MV-4-11 (cell line): ENCODE measurements around the gene TMEM181.
"Not testable (repeated sequence)": the region's sequence is repeated elsewhere in the genome, so short reads cannot be mapped to it uniquely, and the experiment has no call there.

Experiments
- DNase-seq: peaks from one replicate; lab custom pipeline; 2025; lab: John Stamatoyannopoulos, UW

TMEM181 gene

GRCh38 chr6:158559895-158560835, at the start of gene TMEM181:
Gene TMEM181, plus strand, starts transcription at chr6:158560091. Its CDS starts 134 bp downstream, at chr6:158560225.
- peak; percentile 76 for DNase-seq

GRCh38 chr6:158512809-158513208, 47.1 kb upstream of the TMEM181 start:
- no peak for DNase-seq

- DNase-seq: no peak
Measured at GRCh38 chr6:158514176-158514575, 45.7 kb upstream of the TMEM181 start.

GRCh38 chr6:158514991-158515390, 44.9 kb upstream of the TMEM181 start:
- DNase-seq: no peak

- DNase-seq: no peak
Measured at GRCh38 chr6:158516098-158516497, 43.8 kb upstream of the TMEM181 start.

GRCh38 chr6:158517038-158517437, 42.9 kb upstream of the TMEM181 start:
- DNase-seq: no peak

GRCh38 chr6:158517581-158517980, 42.3 kb upstream of the TMEM181 start:
- no peak for DNase-seq

GRCh38 chr6:158518191-158519127, 41.4 kb upstream of the TMEM181 start:
- peak; percentile 34 for DNase-seq

- no peak for DNase-seq
Measured at GRCh38 chr6:158519300-158519699, 40.6 kb upstream of the TMEM181 start.

- DNase-seq: peak; percentile 51
Measured at GRCh38 chr6:158519761-158520160, 40.1 kb upstream of the TMEM181 start.

GRCh38 chr6:158520975-158521374, 38.9 kb upstream of the TMEM181 start:
- DNase-seq: not testable (repeated sequence)

- DNase-seq: no peak
Measured at GRCh38 chr6:158521759-158522158, 38.1 kb upstream of the TMEM181 start.

GRCh38 chr6:158522616-158523015, 37.3 kb upstream of the TMEM181 start:
- DNase-seq: no peak

- DNase-seq: no peak
Measured at GRCh38 chr6:158524311-158524710, 35.6 kb upstream of the TMEM181 start.

GRCh38 chr6:158527858-158528257, 32.0 kb upstream of the TMEM181 start:
- not testable (repeated sequence) for DNase-seq

- no peak for DNase-seq
Measured at GRCh38 chr6:158528826-158529225, 31.1 kb upstream of the TMEM181 start.

- DNase-seq: no peak
Measured at GRCh38 chr6:158529629-158530028, 30.3 kb upstream of the TMEM181 start.

GRCh38 chr6:158531566-158531965, 28.3 kb upstream of the TMEM181 start:
- no peak for DNase-seq

- no peak for DNase-seq
Measured at GRCh38 chr6:158531970-158532369, 27.9 kb upstream of the TMEM181 start.

- peak; percentile 48 for DNase-seq
Measured at GRCh38 chr6:158536084-158536890, 23.6 kb upstream of the TMEM181 start.

GRCh38 chr6:158536891-158537798, 22.7 kb upstream of the TMEM181 start:
- DNase-seq: no peak
